GM12878 (cell line): ENCODE data around the gene TK2. TPM values are rescaled to one million over a fixed set of nuclear protein-coding genes. Genes with fewer than 3 reads are reported as not detected.
A peak's percentile ranks its signal among the peaks of the same experiment; 100 is the strongest.

Experiments used
- ATF2 ChIP-seq: IDR thresholded peaks from 2 replicates; pipeline ENCODE4 v1.6.1; 2012; ENCODE audit warnings: low read length, inconsistent platforms
- ATF7 ChIP-seq: fragments of 450-650 bp; IDR thresholded peaks from 2 replicates; pipeline ENCODE4 v1.6.1; 2016; ENCODE audit warnings: low read depth, mild to moderate bottlenecking
- CUX1 ChIP-seq: IDR thresholded peaks from 2 replicates; pipeline ENCODE4 v1.6.1; 2012; ENCODE audit warnings: improper control_type of control experiment, low read depth, low read length; ENCODE audit not compliant: insufficient replicate concordance
- ELK1 ChIP-seq: IDR thresholded peaks from 2 replicates; pipeline ENCODE4 v1.6.1; 2012; ENCODE audit warnings: low read depth, low read length, improper control_type of control experiment
- GABPA ChIP-seq: IDR thresholded peaks from 2 replicates; pipeline ENCODE4 v1.6.1; 2014; ENCODE audit warnings: antibody characterized with exemption, low read depth, mild to moderate bottlenecking, inconsistent platforms
- HDGF ChIP-seq: fragments of 450-650 bp; IDR thresholded peaks from 2 replicates; pipeline ENCODE4 v1.6.1; 2016; ENCODE audit warnings: antibody characterized with exemption
- IRF4 ChIP-seq: IDR thresholded peaks from 2 replicates; pipeline ENCODE4 v1.6.1; 2011; ENCODE audit warnings: low read depth, low read length
- JUNB ChIP-seq: IDR thresholded peaks from 2 replicates; pipeline ENCODE4 v1.6.1; 2016; ENCODE audit warnings: antibody characterized with exemption, mild to moderate bottlenecking
- MEF2B ChIP-seq: fragments of 450-650 bp; IDR thresholded peaks from 2 replicates; pipeline ENCODE4 v1.6.1; 2018; ENCODE audit warnings: mild to moderate bottlenecking, moderate library complexity; ENCODE audit not compliant: partially characterized antibody, poor library complexity, severe bottlenecking
- MTA2 ChIP-seq: fragments of 450-650 bp; IDR thresholded peaks from 2 replicates; pipeline ENCODE4 v1.6.1; 2016; ENCODE audit warnings: low read depth, mild to moderate bottlenecking, moderate library complexity
- RAD51 ChIP-seq: fragments of 450-650 bp; IDR thresholded peaks from 2 replicates; pipeline ENCODE4 v1.6.1; 2016; ENCODE audit warnings: moderate library complexity, mild to moderate bottlenecking, inconsistent platforms
- STAT3 ChIP-seq: IDR thresholded peaks from 2 replicates; pipeline ENCODE4 v1.6.1; 2011; ENCODE audit warnings: low read depth, low read length, improper control_type of control experiment
- SUPT20H ChIP-seq: IDR thresholded peaks from 2 replicates; pipeline ENCODE4 v1.6.1; 2011; ENCODE audit warnings: low read depth, mild to moderate bottlenecking, low read length, moderate library complexity, borderline replicate concordance; ENCODE audit not compliant: control insufficient read depth
- TBL1XR1 ChIP-seq: IDR thresholded peaks from 2 replicates; pipeline ENCODE4 v1.6.1; 2012; ENCODE audit warnings: low read depth, low read length, improper control_type of control experiment
- ZNF687 ChIP-seq: fragments of 450-650 bp; IDR thresholded peaks from 2 replicates; pipeline ENCODE4 v1.6.1; 2017; ENCODE audit warnings: mild to moderate bottlenecking, moderate library complexity
- polyA plus RNA-seq, 11 experiments: library from polyadenylated mRNA; depleted of rRNA in 4 of 11; unstranded in 6 of 11; stranded (reverse) in 5 of 11; fragments of >200 nt; fragmentation: Nextera tagmentation in 4 of 11; fragmentation: Illumina TruSeq in 1 of 11; extraction: Ambion mirVana in 4 of 11; extraction: Trizol in 1 of 11; gene quantifications; 1 replicate in 1 of 11; 2 replicates in 10 of 11; pipeline versions ENCODE4 v1.2.1 to v1.2.3, GENCODE V29; 2011 to 2016; ENCODE audit warnings: inconsistent platforms in 2 of 11, missing spikeins in 2 of 11, low read depth in 1 of 11
- total RNA-seq, 4 experiments: library from RNA; depleted of rRNA in 3 of 4; stranded (reverse); fragments of >200 nt in 3 of 4; fragmentation: Illumina TruSeq in 1 of 4; extraction: Trizol in 1 of 4; gene quantifications; 2 replicates each; pipeline versions ENCODE4 v1.2.1 to v1.2.3, GENCODE V29; 2013 to 2021

TK2 gene
- total and polyA plus RNA-seq, 10 of the 15 experiments (the other 5 are each of a cell fraction or from before 2014, with no cell fraction given): 1.3 to 12.4 (median 3.0) TPM

GRCh38 chr16:66516808-66517585 lies 32.9 kb downstream of the TK2 start (continued):
- TF ChIP-seq CUX1: no peak
- peak; percentile 66; the same call in 1 of the 2 replicates for TF ChIP-seq HDGF
- peak; percentile 65; the same call in 1 of the 2 replicates for TF ChIP-seq GABPA
- TF ChIP-seq JUNB: peak; percentile 82
- TF ChIP-seq ATF7: peak; percentile 96
- TF ChIP-seq ATF2: peak; percentile 97
- TF ChIP-seq MTA2: peak; percentile 69
- TF ChIP-seq TBL1XR1: peak; percentile 95
- peak; percentile 65; the same call in 1 of the 2 replicates for TF ChIP-seq STAT3
- no peak for TF ChIP-seq SUPT20H
- TF ChIP-seq ELK1: peak; percentile 81
- peak; percentile 85 for TF ChIP-seq RAD51
- TF ChIP-seq ZNF687: no peak; the same call in 1 of the 2 replicates
- TF ChIP-seq IRF4: peak; percentile 71; the same call in 1 of the 2 replicates
- TF ChIP-seq MEF2B: peak; percentile 75
